HG03378 (cell line): ENCODE results near the gene BATF2.

ENCODE experiments used
- ATAC-seq: cut with Tn5 transposase; IDR thresholded peaks from one replicate; pipeline ENCODE4 v1.9.1; 2021; ENCODE audit warnings: mild to moderate bottlenecking, moderate library complexity; ENCODE audit not compliant: unreplicated experiment

Gene BATF2

DNA sequence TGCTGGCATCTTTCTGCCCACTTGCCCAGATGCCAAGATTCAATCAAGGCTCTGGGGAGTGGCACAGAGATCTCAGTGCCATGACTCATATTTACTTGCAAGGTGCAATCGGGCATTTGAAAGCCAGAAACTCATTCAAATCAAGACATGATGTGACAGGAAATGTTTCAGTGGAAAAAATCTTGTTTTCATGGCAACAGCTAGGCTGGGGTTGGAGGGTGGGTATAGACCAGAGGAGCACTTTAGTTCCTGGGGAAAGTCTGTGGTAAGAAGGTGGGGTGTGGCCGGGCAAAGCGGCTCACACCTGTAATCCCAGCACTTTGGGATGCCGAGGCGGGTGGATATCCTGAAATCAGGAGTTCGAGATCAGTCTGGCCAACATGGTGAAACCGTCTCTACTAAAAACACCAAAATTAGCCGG is 26.0 kb downstream of the BATF2 start:
- ATAC-seq = no peak

GRCh38 chr11:64969209-64969608 is 27.6 kb downstream of the BATF2 start:
- ATAC-seq = no peak

DNA sequence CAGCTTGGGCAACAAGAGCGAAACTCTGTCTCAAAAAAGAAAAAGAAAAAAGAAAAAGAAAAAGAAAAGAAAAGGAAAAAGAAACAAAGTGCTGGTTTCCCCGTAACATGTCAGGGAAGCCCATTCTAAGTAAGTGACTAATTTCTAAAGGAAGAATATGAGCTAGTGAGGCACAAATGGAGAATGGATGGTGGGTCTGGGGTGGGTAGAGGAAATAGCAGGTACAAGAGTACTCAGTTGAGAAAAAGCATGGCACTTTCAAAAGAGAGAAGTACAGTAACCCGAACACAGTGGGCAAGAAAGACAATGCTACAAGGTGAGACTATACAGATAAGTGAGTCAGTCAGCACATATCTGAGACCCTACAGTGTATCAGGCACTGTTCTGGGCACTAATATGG is 29.4 kb downstream of the BATF2 start:
- ATAC-seq = no peak

DNA sequence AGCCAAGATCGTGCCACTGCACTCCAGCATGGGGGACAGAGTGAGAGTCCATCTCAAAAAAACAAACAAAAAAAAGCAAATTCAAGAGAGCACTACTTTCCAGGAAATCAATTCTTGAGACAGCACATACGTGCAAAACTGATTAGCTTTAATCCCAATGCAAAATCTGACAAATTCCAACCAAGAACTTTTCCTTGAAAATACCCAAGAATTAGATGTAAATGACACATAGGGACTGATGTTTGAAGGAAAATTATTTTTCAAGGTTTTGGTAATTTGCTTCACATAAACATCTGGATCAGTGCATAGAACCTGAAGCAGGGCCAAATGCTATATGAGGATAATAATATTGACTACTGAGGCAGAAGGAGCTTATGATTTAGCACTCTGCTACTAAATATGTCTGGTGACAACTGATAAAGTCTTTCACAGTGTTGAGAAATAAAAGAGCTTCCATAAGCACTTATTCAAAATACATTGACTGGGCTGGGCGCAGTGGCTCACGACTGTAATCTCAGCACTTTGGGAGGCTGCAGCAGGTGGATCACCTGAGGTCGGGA is 33.6 kb downstream of the BATF2 start:
- no peak for ATAC-seq

DNA sequence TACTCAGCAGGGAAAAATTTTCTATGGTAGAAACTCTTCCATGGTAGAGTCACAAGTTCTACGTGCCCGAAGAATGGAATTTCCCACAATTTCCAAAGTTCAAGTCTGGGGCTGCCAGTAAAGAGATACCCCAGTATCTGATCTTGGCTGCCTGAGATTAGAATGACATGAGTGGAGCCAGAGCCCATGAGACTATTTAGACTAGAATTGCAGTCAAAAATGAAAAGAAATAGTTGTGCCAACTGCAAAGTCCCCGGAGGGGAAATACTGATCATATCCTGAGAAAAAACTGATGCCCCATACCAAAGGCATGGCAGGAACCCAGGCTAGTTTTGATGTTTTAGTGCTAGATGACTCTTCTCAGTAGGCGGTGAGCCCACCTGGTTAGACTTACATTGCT is 36.1 kb downstream of the BATF2 start:
- no peak for ATAC-seq

- ATAC-seq = no peak
Observed at GRCh38 chr11:64959498-64959897, 37.3 kb downstream of the BATF2 start.

GRCh38 chr11:64954201-64954600 is 42.6 kb downstream of the BATF2 start:
- no peak for ATAC-seq

DNA sequence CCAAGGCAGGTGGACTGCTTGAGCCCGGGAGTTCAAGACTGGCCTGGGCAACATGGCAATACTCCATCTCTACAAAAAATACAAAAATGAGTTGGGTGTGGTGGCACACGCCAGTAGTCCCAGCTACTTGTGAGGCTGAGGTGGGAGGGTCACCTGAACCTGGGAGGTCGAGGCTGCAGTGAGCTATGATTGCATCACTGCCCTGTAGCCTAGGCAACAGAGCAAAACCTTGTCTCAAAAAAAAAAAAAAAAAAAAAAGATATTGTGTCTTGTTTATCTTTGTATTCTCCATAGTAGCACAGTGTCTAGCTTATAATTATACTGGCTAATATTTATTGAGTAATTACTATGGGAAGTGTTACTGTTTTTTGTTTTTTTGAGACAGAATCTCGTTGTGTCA is 45.2 kb downstream of the BATF2 start:
- ATAC-seq = no peak

DNA sequence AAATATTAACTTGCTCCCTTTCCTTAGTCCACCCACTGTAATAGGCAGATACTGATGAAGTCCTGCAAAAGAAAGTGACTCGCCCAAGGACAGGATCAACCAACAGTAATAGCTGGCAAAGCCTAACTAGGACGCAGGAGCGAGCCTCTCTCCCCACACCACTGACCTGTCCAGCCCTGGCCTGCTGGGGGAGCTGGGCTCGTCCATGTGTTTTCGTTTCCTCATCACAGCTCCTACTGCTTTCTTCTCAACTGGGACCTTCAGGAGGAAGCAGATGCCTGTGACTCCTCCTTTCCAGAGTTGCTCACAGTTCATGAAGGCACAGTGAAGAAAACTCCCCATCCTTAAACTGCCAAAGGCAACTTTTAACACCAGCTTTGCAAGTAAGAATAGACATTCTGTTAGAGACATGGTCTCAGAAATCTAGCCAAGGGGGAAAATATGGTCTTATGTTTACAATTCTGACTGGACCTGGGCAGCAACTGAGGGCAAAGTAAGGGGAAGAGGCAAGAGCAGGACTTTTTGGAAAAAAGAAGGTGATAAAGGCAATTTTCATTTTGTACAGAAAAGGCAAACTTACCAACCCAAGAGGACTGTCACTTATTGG is 49.5 kb downstream of the BATF2 start:
- no peak for ATAC-seq
